CD4-positive, alpha-beta T cell treated with Interleukin-12 subunit alpha and Interleukin-12 subunit beta, for 1 hour (primary cell): ENCODE data around the gene CCNYL1.
"Not testable (repeated sequence)": the region's sequence is repeated elsewhere in the genome, so short reads cannot be mapped to it uniquely, and the experiment has no call there.

Source experiments
- DNase-seq: peaks from one replicate; pipeline ENCODE4 v3.0.0-alpha.2; 2020

CCNYL1 gene

DNA sequence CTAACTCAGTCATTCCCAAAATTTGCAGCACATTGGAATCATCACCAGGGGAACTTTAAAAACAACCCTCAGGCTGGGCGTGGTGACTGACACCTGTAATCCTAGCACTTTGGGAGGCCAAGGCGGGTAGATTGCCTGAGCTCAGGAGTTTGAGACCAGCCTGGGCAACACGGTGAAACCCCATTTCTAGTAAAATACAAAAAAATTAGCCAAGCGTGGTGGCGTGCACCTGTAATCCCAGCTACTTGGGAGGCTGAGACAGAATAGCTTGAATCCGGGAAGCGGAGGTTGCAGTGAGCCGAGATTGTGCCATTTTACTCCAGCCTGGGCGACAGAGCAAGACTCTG, 24.0 kb downstream of the CCNYL1 start:
- not testable (repeated sequence) for DNase-seq

- no peak for DNase-seq
Measured at GRCh38 chr2:207743514-207743913, 32.1 kb downstream of the CCNYL1 start.

DNA sequence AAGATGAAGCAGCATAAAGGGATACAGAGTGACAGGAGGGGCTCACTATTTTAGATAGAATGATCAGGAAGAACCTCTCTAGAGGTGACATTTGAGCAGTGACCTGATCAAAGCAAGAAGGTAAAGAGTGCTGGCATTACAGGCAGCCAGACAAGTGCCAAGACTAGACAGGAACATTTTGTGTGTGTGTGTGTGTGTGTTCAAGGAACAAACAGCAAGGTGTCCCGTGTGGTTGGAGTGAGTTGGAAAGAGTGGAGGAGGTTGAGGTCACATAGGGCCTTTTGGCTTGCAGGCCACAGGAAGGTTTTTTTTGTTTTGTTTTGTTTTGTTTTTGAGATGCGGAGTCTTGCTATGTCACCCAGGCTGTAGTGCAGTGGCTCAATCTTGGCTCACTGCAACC, 32.6 kb downstream of the CCNYL1 start:
- no peak for DNase-seq

DNA sequence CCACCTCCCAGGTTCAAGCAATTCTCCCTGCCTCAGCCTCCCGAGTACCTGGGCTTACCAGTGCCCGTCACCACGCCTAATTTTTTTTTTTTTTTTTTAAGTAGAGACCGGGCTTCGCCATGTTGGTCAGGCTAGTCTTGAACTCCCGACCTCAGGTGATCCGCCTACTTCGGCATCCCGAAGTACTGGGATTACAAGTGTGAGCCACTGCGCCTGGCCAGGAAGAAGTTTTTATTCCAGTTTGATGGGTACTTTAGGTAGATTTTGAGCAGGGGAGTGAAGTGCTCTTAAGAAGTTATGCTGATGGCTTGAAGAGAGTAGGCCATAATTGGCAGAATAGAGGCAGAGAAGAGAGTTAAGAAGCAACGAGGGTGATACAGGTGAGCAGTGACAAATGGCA, 33.0 kb downstream of the CCNYL1 start:
- DNase-seq = no peak

DNA sequence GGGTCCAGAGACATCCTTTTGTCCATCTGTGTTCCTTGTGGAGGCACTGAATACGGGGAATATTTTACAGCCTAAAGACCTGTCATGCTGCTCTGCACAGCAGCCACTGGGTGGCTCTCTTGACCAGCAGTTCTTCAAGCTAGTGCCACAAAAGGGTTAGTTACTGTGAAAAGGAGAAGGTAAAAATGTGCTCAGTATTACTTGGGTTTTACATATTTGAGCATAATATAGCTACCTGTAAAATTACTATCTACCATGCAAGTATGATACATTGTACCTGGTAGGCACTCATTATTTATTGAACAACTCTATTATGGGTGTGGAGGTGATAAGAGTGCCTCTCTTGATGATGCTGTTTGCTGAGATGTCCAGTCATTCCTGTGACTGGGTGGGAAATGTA, 34.7 kb downstream of the CCNYL1 start:
- peak; percentile 48 for DNase-seq

DNA sequence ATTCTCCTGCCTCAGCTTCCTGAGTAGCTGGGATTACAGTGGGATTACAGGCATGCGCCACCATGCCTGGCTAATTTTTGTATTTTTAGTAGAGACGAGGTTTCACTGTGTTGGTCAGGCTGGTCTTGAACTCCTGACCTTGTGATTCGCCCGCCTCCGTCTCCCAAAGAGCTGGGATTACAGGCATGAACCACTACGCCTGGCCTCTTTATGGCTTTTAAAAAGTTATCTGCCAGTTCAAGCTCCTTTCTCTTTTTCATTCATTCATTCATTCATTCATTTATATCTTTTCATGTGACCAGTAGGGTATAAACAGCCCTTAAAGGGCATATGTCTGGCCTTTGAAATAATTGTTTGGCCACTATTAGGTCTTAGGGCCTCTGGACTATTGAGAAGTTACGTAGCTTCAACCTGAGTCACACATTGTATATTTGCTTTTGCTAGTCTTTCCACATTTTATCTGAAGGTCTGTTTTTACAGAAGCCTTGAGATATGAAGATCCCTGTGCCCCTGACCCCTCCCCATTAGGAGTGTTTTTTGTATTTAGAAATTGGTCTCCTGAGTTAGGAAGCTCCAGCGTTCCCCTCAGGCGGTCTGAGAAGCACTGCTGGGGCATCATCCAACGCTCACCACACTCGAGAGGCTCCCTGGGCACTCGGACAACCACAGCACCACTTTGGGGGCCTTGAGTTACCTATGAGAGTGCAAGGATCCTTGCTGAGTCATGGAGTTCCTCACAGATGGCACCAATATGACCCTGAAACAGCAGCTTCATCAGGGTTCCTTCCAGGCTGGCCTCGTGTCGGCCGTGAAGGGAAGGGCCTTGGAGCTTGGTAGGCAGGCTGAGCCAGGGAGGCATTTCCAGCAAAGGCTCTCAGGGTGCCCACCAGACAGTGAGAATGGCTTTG, 36.5 kb downstream of the CCNYL1 start:
- no peak for DNase-seq

- DNase-seq = no peak
Measured at GRCh38 chr2:207748993-207749392, 37.6 kb downstream of the CCNYL1 start.

DNA sequence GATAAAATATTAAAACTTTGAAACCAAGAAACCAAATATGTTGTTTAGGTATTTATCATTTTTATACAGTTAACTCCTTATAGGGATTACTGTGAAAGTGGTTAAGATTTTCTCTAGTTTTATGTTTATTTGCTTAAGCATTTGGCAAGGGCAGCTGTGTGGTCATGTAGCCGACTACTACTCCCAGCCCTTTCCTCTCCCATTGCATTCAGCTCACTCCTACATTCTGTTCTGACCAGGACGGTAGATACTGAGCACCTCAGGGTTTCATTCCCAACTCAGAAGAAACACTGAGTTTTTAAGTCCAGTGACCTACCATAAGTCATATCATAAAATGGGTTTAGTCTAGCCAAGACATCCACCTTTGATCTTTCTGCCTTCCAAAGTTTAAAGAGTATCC, 38.4 kb downstream of the CCNYL1 start:
- no peak for DNase-seq

DNA sequence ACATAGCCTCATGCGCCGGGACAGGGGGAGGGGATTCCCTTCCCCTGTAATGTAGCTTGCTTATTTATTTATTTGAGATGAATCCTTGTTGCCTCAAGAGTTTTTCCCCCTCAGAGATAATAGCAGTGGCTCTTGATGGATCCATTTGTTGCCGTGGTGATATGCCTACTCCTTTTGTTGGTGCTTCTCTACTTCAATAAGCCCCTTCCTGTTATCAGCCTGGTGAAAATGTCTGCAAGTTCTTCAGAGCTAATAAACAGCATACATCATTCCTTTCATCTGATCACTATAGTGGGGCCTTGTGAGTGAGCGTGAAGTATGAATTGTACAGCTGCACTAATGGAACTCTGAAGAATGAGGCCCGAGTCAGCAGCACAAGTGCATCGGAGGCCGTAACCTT, 38.9 kb downstream of the CCNYL1 start:
- no peak for DNase-seq

DNA sequence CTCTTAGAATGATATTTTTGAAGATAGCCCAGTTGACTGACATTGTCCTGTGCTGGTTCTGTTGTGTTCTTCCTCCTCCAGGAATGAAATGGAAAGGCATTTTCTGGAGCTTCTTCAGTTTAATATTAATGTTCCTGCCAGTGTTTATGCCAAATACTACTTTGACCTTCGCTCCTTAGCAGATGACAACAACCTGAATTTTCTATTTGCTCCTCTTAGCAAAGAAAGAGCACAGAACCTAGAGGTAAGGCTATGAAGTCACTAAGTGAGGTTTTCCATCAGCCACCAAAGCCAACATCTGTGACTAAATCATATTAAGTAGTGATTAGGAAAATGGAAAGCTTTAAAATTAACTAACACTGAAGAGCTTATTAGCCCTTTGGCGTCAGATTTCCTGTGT, 39.4 kb downstream of the CCNYL1 start:
- no peak for DNase-seq

DNA sequence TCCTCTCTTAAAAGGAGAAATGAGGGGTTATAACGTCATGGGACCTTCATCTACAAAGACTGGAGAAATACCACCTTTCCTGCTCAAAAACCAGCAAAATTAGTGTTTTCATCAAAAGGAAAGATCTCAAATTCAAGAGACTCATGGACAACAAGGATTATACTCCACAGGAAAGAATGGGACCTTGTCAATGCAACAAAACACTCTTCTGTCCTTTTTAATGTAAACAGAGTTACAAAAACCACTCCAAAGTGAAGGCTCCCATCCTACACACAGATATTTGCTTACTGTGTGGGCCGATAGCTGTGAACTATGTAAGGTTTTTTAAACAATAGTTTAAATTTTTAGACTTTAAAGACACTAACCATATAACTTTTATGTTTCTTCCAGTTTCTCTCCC, 42.2 kb downstream of the CCNYL1 start:
- not testable (repeated sequence) for DNase-seq

DNA sequence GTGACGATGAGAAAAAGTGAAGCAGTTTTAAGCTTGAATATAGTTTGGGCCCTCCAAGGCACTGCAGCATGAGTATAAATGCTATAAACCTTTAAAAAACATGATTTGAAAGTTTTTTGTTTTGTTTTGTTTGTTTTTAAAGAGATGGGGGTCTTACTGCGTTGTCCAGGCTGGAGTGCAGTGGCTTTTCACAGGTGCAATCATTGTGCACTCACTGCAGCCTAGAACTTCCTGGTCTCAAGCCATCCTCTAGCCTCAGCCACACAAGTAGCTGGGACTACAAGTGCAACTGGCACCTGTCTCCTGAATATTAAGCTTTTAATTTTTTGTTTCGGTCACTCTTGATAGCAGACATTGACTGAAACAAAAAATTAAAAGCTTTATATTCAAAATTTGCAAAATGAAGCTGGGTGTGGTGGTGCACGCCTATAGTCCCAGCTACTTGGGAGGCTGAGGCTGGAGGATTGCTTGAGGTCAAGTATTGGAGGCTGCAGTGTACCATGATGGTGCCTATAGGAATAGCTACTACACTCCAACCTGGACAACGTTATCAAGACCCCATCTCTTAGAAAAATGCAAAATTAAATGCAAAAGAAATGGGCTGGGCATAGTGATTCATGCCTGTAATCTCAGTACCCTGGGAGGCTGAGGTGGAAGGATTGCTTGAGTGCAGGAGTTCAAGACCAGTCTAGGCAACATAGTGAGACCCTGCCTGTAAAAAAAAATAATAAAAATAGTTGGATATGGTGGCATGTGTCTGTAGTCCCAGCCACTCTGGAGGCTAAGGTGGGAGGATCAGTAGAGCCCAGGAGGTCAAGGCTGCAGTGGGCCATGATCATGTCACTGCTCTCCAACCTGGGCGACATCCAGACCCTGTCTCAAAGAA, 43.3 kb downstream of the CCNYL1 start:
- no peak for DNase-seq

DNA sequence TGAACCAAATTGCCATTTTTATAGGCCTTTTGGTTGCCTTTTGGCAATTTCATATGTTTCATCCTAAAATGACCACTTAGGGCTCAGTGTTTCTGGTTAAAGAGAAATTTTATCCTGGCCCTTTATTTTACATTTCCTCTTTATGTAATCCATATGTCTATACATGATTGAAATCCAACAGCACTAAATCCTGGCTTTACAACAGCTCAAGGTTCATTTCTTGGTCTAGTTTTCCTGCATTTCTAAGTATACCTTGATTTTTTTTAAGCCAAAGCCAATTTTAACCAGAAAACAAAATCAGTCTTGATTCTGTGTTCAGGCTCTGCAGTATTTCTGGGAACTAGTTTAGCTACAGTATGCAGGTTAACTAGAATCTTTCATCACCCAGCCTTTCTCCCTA, 46.6 kb downstream of the CCNYL1 start:
- no peak for DNase-seq

- no peak for DNase-seq
Measured at GRCh38 chr2:207759890-207760289, 48.5 kb downstream of the CCNYL1 start.

- DNase-seq = no peak
Measured at GRCh38 chr2:207760453-207760852, 49.0 kb downstream of the CCNYL1 start.

- not testable (repeated sequence) for DNase-seq
Measured at GRCh38 chr2:207761426-207761825, 50.0 kb downstream of the CCNYL1 start.

DNA sequence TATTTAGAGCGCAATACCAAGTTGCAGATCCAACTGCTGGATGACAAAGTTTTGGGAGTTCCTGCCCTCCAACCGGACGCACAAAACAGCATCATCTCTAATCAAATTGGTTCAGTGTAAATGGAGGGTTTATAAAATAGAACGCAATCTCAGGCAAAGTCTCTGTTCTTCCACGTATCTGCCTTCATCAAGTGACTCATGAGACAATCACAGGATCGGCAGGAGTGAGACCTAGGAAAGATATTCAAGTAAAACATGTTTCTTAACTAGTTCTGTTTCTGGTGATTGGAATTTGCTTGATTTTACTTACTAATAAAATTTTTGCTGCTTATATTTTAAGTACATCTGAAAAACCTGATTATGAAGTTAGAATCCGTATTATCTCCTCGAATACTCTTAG, 50.7 kb downstream of the CCNYL1 start:
- no peak for DNase-seq

DNA sequence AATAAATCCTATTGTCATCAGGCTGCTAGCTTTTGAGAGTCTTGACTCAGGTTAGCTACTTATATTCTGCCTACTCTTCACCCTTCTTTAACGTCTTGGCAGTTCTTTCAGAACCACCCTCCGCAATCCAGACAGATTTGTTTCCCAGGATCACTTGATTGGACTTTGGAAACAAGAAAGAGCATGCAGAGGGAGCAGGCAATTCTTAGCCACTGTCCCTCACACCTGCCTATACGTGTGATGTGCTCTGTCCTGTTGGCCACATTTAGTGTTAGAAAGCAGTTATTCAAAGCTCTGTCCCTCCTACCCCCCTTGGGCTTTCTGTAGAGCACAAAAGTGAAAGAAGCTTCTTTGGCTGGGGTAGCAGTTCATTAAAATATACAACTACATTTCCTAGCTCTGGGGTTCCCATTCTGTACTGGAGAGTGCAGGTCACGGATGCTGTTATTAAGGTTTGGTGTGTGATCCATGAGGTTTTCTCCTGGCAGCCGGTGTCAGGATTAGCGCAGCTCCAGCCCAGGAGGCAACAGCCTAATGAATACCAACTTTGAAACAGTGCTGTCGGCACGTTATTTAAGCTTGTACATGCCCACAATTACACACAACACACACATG, 52.0 kb downstream of the CCNYL1 start:
- no peak for DNase-seq

DNA sequence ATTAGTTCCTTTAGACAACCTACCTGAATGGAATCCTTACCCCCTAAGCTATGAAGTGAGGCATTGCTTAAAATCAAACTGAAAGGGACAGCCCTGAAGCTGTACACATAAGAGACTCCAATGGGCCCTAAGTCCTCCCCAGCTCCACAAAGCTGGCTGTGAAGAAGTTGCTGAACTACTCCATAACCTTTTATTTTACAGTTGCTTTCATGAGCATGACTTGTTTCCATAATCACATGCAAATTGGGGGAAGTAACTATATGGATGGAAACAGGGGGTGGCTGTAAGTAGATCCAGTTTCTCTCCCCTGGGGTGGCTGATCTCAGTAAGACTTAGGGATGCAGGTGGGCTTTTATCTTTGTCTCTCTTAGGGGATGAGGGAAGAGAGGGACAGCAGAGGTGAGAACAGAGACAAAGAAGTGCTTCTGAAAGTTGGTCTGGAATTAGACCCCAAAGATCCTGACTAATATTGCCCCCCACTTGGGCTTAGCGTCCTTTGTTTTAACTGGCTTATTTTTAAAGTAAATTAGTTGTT, 52.7 kb downstream of the CCNYL1 start:
- DNase-seq = no peak

- DNase-seq = no peak
Measured at GRCh38 chr2:207765547-207765946, 54.1 kb downstream of the CCNYL1 start.

- no peak for DNase-seq
Measured at GRCh38 chr2:207766041-207766551, 54.7 kb downstream of the CCNYL1 start.

- no peak for DNase-seq
Measured at GRCh38 chr2:207766697-207767460, 55.4 kb downstream of the CCNYL1 start.
